ENCODE data around the gene RASGRF2. TPM values are rescaled to one million over a fixed set of nuclear protein-coding genes. Genes with fewer than 3 reads are reported as not detected.

The RASGRF2 gene
- total and polyA plus RNA-seq, 2 of the 8 experiments (the other 6 are each of a cell fraction or from before 2014, with no cell fraction given): 2.6 to 29.5 TPM

GRCh38 chr5:81035522-81035921 lies 75.4 kb downstream of the RASGRF2 start:
- CTCF ChIA-PET (ENCODE audit: partially characterized antibody): interaction anchor here (0.6 to 1.4 kb wide), 3 partner anchors 9 to 81 kb away, joined by 3 read pairs; no protein-coding TSS in a partner anchor
- no peaks in the 10 kb centered on the region for H3K79me1 ChIP-seq (ENCODE audit: low read depth, low read length)
- no peaks in the 10 kb centered on the region for H3K79me2 ChIP-seq (ENCODE audit: control insufficient read depth in 1 of 2, insufficient read depth in 2 of 2, low read length in 2 of 2)
- H3K4me3 ChIP-seq (ENCODE audit: extremely low read depth in 1 of 4, insufficient read depth in 2 of 4, low read depth in 3 of 4, low read length in 4 of 4): no peak overlapping the region
- no peak overlapping the region for H2AK5ac ChIP-seq (ENCODE audit: low read depth, low read length)
- H2BK15ac ChIP-seq (ENCODE audit: low read length): no peak overlapping the region
- DNase-seq (ENCODE audit: low read depth in 1 of 2, low spot score in 2 of 2) (no peak), FAIRE-seq (no peak)
- H4K91ac ChIP-seq (replicated peaks; ENCODE audit: insufficient read length, low read length): no peak overlapping the region
- H4K8ac ChIP-seq (ENCODE audit: extremely low read depth, insufficient read depth, low read length): no peak overlapping the region
- no peak overlapping the region for H3K23ac ChIP-seq (ENCODE audit: insufficient read length)
- POLR2A ChIA-PET (ENCODE audit: partially characterized antibody): no interaction called here
- no peak overlapping the region for H3K4me2 ChIP-seq (ENCODE audit: insufficient read depth in 1 of 2, low read depth in 2 of 2, low read length in 2 of 2)
- H2BK12ac ChIP-seq (ENCODE audit: low read depth, low read length): no peak overlapping the region
- no peak overlapping the region for H2BK120ac ChIP-seq (replicated peaks; ENCODE audit: low read depth, low read length)
- H3K36me3 ChIP-seq (ENCODE audit: control insufficient read depth in 2 of 4, insufficient read depth in 4 of 4, low read length in 3 of 4): no peaks in the 10 kb centered on the region
- WGBS, 2 experiments (ENCODE audit: extremely low coverage in 1 of 2, insufficient coverage in 1 of 2, insufficient read length in 1 of 2, insufficient replicate concordance in 2 of 2, low coverage in 1 of 2, low lambda C conversion rate in 2 of 2, missing lambda C conversion rate in 1 of 2): 87% methylated on average over 2 of the region's 2 CpGs; no CpG with 5 or more reads in 1 of the 2 experiments
- no peaks in the 10 kb centered on the region for H3K4me1 ChIP-seq (replicated peaks in 1 of 4; ENCODE audit: control insufficient read depth in 3 of 4, insufficient read depth in 4 of 4, low read length in 3 of 4)
- no peaks in the 10 kb centered on the region for H3K23me2 ChIP-seq (ENCODE audit: low read depth, low read length)
- H3K9me3 ChIP-seq (ENCODE audit: insufficient read depth in 2 of 2, low read depth in 1 of 2, low read length in 1 of 2): no peaks in the 10 kb centered on the region
- no peak overlapping the region for H2BK5ac ChIP-seq (ENCODE audit: low read depth, low read length)
- H4K5ac ChIP-seq (ENCODE audit: insufficient read length, low read depth, low read length): no peak overlapping the region
- no peak overlapping the region for H3K4ac ChIP-seq (replicated peaks; ENCODE audit: insufficient read length, low read depth, low read length)
- no peak overlapping the region for H3K56ac ChIP-seq (replicated peaks; ENCODE audit: insufficient read length, low read depth, low read length)
- no peak overlapping the region for H3K9ac ChIP-seq (replicated peaks in 1 of 4; ENCODE audit: extremely low read depth in 1 of 4, low read depth in 3 of 4, low read length in 3 of 4)
- no peaks in the 10 kb centered on the region for H3K27me3 ChIP-seq (replicated peaks in 1 of 4; ENCODE audit: control insufficient read depth in 3 of 4, extremely low read depth in 1 of 4, insufficient read depth in 3 of 4, low read length in 3 of 4)
- H2BK20ac ChIP-seq (ENCODE audit: low read length): no peak overlapping the region
- H2AFZ ChIP-seq (ENCODE audit: low read length): no peak overlapping the region
- H4K20me1 ChIP-seq (replicated peaks in 1 of 2; ENCODE audit: control insufficient read depth in 1 of 2, insufficient read depth in 2 of 2, low read length in 2 of 2): no peaks in the 10 kb centered on the region
- no peak overlapping the region for H3K27ac ChIP-seq (ENCODE audit: low read depth, low read length)
- no peak overlapping the region for H3K14ac ChIP-seq (ENCODE audit: insufficient read length)
- H3K18ac ChIP-seq (ENCODE audit: extremely low read depth, low read length): no peak overlapping the region
- TF ChIP-seq POLR2A (IDR thresholded peaks at IDR 0.05; ENCODE audit: control extremely low read depth in 1 of 2, low read depth in 2 of 2, low read length in 2 of 2) (no peak), ZNF274 (IDR thresholded peaks at IDR 0.05; ENCODE audit: borderline replicate concordance, extremely low read depth, low read length) (no peak), SIN3A (conservative IDR thresholded peaks at IDR 0.05 in 1 of 2, IDR thresholded peaks at IDR 0.05 in 1 of 2; ENCODE audit: low read depth in 1 of 2, low read length in 2 of 2) (no peak), FOSL1 (IDR thresholded peaks at IDR 0.05; ENCODE audit: insufficient read depth, low read depth, low read length) (no peak), BACH1 (IDR thresholded peaks at IDR 0.05; ENCODE audit: low read length) (no peak), RAD21 (IDR thresholded peaks at IDR 0.05 in 1 of 2, conservative IDR thresholded peaks at IDR 0.05 in 1 of 2; ENCODE audit: low read depth in 2 of 2, low read length in 2 of 2) (no peak), NRF1 (IDR thresholded peaks at IDR 0.05; ENCODE audit: low read depth, low read length) (no peak), USF2 (IDR thresholded peaks at IDR 0.05; ENCODE audit: low read length) (no peak), PHF8 (conservative IDR thresholded peaks at IDR 0.05; ENCODE audit: low read depth, low read length) (no peak), SP2 (IDR thresholded peaks at IDR 0.05; ENCODE audit: low read length) (no peak), JUND (IDR thresholded peaks at IDR 0.05; ENCODE audit: low read length) (no peak), GTF2F1 (IDR thresholded peaks at IDR 0.05; ENCODE audit: borderline replicate concordance, low read depth, low read length) (no peak), MAFK (IDR thresholded peaks at IDR 0.05; ENCODE audit: low read depth, low read length) (no peak)

Data from H1 (cell line).